Measurements from ENCODE around the gene AASDHPPT.

The AASDHPPT gene

DNA sequence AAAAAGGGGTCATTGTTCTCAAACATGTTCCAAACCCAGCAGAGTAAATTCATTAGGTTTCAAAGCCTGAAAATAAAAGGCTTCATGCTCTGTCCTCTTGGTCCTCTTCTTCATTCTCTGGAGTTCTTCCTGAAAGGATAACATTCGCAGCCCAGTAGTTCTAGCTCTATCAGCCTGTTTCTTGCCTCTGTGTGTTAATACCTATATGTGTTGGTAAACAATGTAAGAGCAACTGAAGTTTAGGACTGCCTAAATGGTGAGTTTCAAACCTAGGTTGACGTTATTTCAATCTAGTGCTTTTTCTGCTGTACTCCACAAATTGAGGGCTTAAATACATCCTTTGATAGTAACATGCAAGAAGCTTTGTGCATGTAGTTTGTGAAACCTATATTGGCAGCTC is 9.4 kb downstream of the AASDHPPT start:
- no peak for FAIRE-seq

DNA sequence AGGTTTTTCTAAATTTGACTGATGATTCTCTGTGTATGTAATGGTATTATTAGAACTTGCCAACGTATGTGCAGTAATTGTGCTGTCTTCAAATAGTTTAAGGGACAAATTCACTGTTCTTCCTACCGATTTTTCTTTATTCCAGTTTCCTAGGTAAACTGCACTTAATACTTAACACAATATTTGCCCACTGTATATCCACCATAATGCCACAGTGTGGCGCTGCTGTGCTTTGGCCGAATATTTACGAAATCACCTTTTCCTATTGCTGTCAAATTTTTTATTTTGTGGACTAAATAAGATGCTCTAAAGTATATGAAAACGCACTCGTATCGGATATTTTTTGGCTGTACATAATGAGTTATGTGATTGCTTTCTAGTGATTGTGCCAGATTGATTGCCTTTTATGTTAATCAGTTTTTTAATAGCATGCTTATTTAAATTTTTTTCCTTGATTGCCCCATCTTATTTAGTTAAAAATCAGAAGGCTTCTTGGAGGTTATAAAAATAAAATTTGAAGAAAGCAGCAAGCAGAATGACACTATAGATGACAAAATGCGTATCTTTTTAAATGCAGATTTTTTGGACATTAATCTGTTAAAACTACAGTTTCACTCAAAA is 10.5 kb downstream of the AASDHPPT start:
- no peak for FAIRE-seq

DNA sequence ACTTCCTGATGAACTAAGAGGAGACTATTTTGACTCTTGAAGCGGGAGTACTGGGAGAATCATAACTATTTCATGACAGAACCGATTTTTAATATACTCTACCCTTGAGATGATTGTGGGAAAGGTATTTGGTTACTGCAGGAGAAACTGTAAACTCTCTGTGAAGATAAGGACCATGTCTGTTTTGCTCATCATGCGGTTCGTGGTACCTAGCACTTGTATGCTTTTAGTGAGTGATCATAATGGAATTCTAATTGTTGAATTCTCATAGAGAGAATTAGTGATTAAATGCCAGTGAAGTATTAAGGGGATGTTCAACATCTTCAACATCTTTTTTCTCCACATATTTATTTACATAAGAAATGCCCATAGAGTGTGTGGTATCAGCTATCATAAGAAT is 11.4 kb downstream of the AASDHPPT start:
- FAIRE-seq: no peak

GRCh38 chr11:106091480-106092123 is 14.1 kb downstream of the AASDHPPT start:
- no peak for FAIRE-seq

GRCh38 chr11:106092446-106092845 is 15.0 kb downstream of the AASDHPPT start:
- FAIRE-seq: no peak

GRCh38 chr11:106098893-106099553 is 21.6 kb downstream of the AASDHPPT start:
- FAIRE-seq: no peak

DNA sequence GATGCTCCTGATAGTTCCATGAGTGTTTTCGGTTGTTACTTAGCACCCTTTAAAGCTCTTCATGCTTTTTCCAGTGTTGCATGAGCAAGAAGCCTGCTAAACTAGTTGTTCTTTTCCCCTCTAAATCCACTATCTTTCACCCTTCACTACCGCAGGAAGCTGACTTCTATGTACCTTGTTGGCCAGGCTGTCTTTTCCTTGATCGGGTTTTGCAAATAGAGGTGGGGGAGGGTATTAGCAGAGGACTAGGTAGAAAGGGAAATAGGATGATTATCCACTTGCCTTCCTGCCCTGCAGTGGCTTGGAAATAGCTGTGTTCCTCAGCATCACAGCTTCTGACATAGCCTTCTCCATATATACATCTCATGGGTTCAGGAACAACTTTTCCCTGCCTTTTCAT is 23.9 kb downstream of the AASDHPPT start:
- FAIRE-seq: no peak

DNA sequence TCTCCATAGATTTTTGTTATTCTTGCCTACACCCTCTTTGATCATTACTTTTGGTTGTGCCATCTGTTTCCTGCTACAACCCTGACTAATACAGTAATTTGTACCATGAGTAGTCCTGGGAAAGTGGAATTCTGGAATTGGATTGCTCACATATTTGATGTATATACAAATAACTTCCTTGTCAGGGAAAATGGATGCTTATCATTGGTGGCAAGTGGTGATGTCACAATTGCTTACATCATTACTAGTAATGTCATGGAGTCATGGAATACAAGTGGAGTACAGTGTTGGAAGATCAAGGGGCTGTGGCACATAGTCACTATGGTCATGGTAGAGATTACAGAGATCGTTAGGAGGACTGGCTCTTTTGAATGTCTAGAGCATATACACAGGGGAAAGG is 24.4 kb downstream of the AASDHPPT start:
- no peak for FAIRE-seq

DNA sequence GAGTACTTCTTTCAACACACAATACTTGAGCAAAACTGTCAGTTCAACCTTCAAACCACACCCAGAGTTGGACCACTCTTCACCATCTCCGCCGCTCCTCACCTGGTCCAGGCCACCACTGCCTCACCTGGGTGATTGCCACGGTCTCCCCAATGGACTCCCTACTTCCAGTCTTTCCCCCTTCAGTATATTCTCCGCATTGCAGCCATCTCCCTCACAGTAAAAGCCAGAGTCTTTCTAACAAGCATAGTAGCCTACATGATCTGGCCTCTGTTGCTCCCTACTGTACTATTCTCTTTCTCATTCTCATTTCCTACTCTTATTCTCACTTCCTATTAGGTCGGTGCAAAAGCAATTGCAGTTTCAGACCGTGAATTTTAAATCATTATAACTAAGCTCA is 28.5 kb downstream of the AASDHPPT start:
- FAIRE-seq: no peak

DNA sequence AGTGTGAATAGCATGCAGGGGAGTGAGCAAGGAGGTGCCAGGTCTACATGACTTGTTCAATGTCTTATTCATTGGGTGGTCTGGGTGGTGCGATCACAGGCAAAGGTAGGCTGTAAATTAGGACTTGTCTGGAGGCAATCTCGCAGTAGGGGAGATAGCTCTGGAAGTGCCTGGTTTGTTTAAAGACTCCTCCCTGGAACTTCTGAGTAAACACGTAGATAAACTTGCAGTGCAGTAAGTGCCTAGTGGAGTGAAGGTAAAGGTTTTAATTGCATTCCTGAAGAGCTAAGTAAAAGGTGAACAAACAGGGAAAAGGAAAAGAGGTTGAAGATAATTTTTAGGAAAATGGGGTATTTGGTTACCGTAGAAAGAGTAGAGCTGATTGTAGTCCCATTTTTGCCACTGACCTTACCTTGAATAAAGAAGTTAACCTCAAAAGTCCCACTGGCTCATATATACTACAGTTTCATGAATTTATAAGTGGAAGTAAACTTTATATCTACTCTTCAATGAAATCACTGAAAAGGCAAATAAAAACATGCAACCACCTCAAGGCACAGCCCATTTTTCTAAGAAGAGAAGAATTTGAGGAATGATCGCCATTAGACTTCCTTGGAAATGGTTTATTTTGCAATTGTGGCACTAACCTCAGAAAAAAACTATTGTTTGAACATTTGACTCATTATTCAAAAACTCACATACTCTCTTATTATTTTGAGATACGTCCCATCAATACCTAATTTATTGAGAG is 44.3 kb downstream of the AASDHPPT start:
- FAIRE-seq: no peak

DNA sequence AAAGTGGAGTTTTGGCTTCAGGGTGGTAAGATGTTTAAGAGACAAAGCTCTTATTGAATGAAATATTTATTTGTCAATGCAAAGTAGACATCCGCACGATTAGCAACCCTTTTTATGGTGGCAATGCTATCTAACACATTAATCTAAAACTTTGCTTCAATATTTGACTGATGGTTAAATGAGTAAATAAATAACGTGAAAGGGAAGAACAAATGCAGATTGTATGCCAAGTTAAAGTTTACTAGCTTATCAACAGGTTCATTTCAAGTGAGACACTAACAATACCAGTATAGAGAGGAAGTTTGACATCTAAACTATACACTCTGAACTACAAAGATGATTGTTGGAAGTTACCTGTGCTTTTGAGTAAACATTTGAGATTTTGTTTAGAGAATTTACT is 50.1 kb downstream of the AASDHPPT start:
- no peak for FAIRE-seq

- no peak for FAIRE-seq
Measured at GRCh38 chr11:106128740-106129139, 51.3 kb downstream of the AASDHPPT start.

DNA sequence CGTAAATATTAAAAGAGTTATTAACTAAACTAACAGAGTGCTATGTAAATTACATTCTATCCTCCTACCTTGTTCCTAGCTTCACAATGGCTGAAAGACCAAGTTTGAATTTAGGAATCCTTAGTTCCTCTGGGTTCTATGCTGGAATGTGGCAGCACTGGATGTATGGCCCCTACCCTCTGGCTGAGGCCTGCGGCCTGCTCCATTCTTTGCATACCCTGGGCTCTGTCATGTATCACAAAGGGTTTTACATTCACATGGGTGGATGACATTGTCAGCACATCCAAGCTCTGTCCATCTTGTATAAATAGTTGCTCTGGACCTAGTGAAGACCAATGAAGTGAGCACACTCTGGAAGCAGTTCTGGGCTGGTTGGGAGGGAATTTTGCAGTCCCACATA is 54.5 kb downstream of the AASDHPPT start:
- no peak for FAIRE-seq

- FAIRE-seq: no peak
Measured at GRCh38 chr11:106132582-106133354, 55.3 kb downstream of the AASDHPPT start.

DNA sequence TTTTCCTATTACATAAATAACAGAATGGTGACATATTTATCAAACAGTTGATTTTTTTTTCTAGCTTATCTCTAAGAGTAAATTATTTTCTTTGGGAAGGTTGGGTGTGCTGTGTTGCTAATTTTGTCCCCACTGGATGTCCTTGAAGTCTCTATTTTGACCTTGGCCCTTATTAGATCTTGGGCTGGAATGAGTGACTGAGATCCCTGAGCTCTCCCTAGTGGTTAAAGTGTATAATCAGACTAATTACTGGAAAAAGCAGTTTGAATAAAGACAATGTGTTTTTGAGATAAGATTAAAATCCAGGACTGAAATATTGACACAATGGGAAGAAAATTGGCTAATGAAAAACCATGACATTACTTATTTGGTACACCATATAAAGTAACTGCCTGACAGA is 56.1 kb downstream of the AASDHPPT start:
- FAIRE-seq: no peak

- FAIRE-seq: no peak
Measured at GRCh38 chr11:106137061-106137460, 59.6 kb downstream of the AASDHPPT start.

- no peak for FAIRE-seq
Measured at GRCh38 chr11:106137758-106138157, 60.3 kb downstream of the AASDHPPT start.
